Cardiac muscle cell (in vitro differentiated cells and primary cell): ENCODE data around the gene AUTS2. TPM values are rescaled to one million over a fixed set of nuclear protein-coding genes. Genes with fewer than 3 reads are reported as not detected.

ENCODE experiments used
- DNase-seq, 2 donors: peaks; one replicate each; pipeline versions ENCODE4 v3.0.0 to v3.0.0-alpha.2; 2010 to 2017; ENCODE audit warnings: low read depth in 1 of 2, low spot score in 1 of 2
- H3K27ac ChIP-seq: fragments of 200-600 bp; sonication (generic); 2 replicates; pipeline ENCODE4 v1.5.1; 2016
- H3K27me3 ChIP-seq: fragments of 200-600 bp; sonication (generic); 2 replicates; pipeline ENCODE4 v1.6.0; 2016; ENCODE audit warnings: control low read depth
- H3K36me3 ChIP-seq: fragments of 200-600 bp; sonication (generic); 2 replicates; pipeline ENCODE4 v1.5.1; 2016; ENCODE audit warnings: control low read depth
- H3K4me1 ChIP-seq: fragments of 200-600 bp; sonication (generic); 2 replicates; pipeline ENCODE4 v1.8.1; 2017; ENCODE audit warnings: low read depth, mild to moderate bottlenecking, mixed run types
- H3K4me3 ChIP-seq: fragments of 200-600 bp; sonication (generic); 2 replicates; pipeline ENCODE4 v1.5.1; 2016; ENCODE audit warnings: mild to moderate bottlenecking
- H3K9me3 ChIP-seq: fragments of 200-600 bp; sonication (generic); 2 replicates; pipeline ENCODE4 v1.5.1; 2017; ENCODE audit warnings: low read depth, mild to moderate bottlenecking, control low read depth
- CTCF ChIP-seq: IDR thresholded peaks from 2 replicates; pipeline ENCODE4 v1.5.1; 2012; ENCODE audit warnings: low read depth, mild to moderate bottlenecking, low read length
- polyA plus RNA-seq: library from polyadenylated mRNA; unstranded; fragments of >200 nt; fragmentation: Nextera tagmentation; extraction: Ambion mirVana; gene quantifications from 2 replicates; pipeline ENCODE4 v1.2.1, GENCODE V29; 2016
- total RNA-seq: library from RNA; depleted of rRNA; stranded (reverse); fragments of >200 nt; gene quantifications from 2 replicates; pipeline ENCODE4 v1.2.3, GENCODE V29; 2016

Gene AUTS2
- total and polyA plus RNA-seq, 2 experiments from 2014 or later: 41.0 to 45.5 TPM

- H3K9me3 ChIP-seq: no peaks in the 10 kb centered on the region
- H3K4me1 ChIP-seq: peaks cover 32% of the 10 kb centered on the region
- TF ChIP-seq CTCF: no peak
- H3K27me3 ChIP-seq: peaks cover 2% of the 10 kb centered on the region
- DNase-seq: no peak
- no peaks in the 10 kb centered on the region for H3K36me3 ChIP-seq
- no peak overlapping the region for H3K4me3 ChIP-seq
- H3K27ac ChIP-seq: no peak overlapping the region
These were observed 1072.0 kb downstream of the AUTS2 start for GRCh38 chr7:70670288-70670687.

- H3K9me3 ChIP-seq: no peaks in the 10 kb centered on the region
- no peak overlapping the region for H3K27ac ChIP-seq
- peaks cover 15% of the 10 kb centered on the region for H3K27me3 ChIP-seq
- TF ChIP-seq CTCF: no peak
- no peak overlapping the region for H3K4me3 ChIP-seq
- DNase-seq: peak in 1 of 2 donors; percentile 30
- no peaks in the 10 kb centered on the region for H3K36me3 ChIP-seq
- peaks cover 9% of the 10 kb centered on the region for H3K4me1 ChIP-seq
These were observed 1075.7 kb downstream of the AUTS2 start for GRCh38 chr7:70673778-70674570.

- TF ChIP-seq CTCF: no peak
- H3K27me3 ChIP-seq: peaks cover 19% of the 10 kb centered on the region
- H3K4me1 ChIP-seq: peaks cover 7% of the 10 kb centered on the region
- no peaks in the 10 kb centered on the region for H3K9me3 ChIP-seq
- peak in 1 of 2 donors; percentile 28 for DNase-seq
- H3K4me3 ChIP-seq: no peak overlapping the region
- H3K36me3 ChIP-seq: no peaks in the 10 kb centered on the region
- no peak overlapping the region for H3K27ac ChIP-seq
These were observed 1076.3 kb downstream of the AUTS2 start for GRCh38 chr7:70674571-70675010.

- Histone ChIP-seq H3K9me3 (no peaks in the 10 kb centered on the region), H3K27ac (no peak overlapping the region), H3K36me3 (no peaks in the 10 kb centered on the region), H3K4me3 (no peak overlapping the region), H3K27me3 (peaks cover 36% of the 10 kb centered on the region), H3K4me1 (peaks cover 15% of the 10 kb centered on the region)
- no peak for DNase-seq
- no peak for TF ChIP-seq CTCF
These were observed 1078.0 kb downstream of the AUTS2 start for GRCh38 chr7:70676243-70676642.

GRCh38 chr7:70678621-70679251 is 1080.5 kb downstream of the AUTS2 start:
- H3K27ac ChIP-seq: no peak overlapping the region
- H3K9me3 ChIP-seq: no peaks in the 10 kb centered on the region
- no peaks in the 10 kb centered on the region for H3K36me3 ChIP-seq
- DNase-seq: peak in 1 of 2 donors; percentile 41
- H3K4me1 ChIP-seq: peaks cover 15% of the 10 kb centered on the region
- TF ChIP-seq CTCF: no peak
- peaks cover 61% of the 10 kb centered on the region for H3K27me3 ChIP-seq
- H3K4me3 ChIP-seq: no peak overlapping the region
